WI38 (cell line): ENCODE results near the gene SCMH1.

ENCODE experiments used
- H3K4me3 ChIP-seq: 2 replicates; pipeline ENCODE4 v1.5.1; 2011; ENCODE audit warnings: low read depth, mild to moderate bottlenecking, control low read depth, low read length
- CTCF ChIP-seq: IDR thresholded peaks from 2 replicates; pipeline ENCODE4 v1.5.1; 2012; ENCODE audit warnings: low read depth, mild to moderate bottlenecking, control low read depth, low read length

Gene SCMH1

GRCh38 chr1:40981691-40982448 lies 260.2 kb downstream of the SCMH1 start:
- peak overlapping the region; percentile 74 for H3K4me3 ChIP-seq
- TF ChIP-seq CTCF = no peak

GRCh38 chr1:40980453-40981121 lies 261.5 kb downstream of the SCMH1 start:
- peak overlapping the region; percentile 74 for H3K4me3 ChIP-seq
- TF ChIP-seq CTCF = no peak

- H3K4me3 ChIP-seq = peak overlapping the region; percentile 74
- no peak for TF ChIP-seq CTCF
Measured at GRCh38 chr1:40980068-40980452, 262.0 kb downstream of the SCMH1 start.

GRCh38 chr1:40979241-40980067 lies 262.7 kb downstream of the SCMH1 start, which contains the start of gene CTPS1:
TSS of gene CTPS1 (plus strand) at chr1:40979696. CDS start at chr1:40983291, 3,595 bp downstream.
- peak within 1 kb of the TSS; percentile 74 for H3K4me3 ChIP-seq
- no peak for TF ChIP-seq CTCF

GRCh38 chr1:40978886-40979240 lies 263.2 kb downstream of the SCMH1 start:
- no peak for TF ChIP-seq CTCF
- peak overlapping the region; percentile 74 for H3K4me3 ChIP-seq

- no peak overlapping the region for H3K4me3 ChIP-seq
- TF ChIP-seq CTCF = no peak
Measured at GRCh38 chr1:40977716-40978115, 264.4 kb downstream of the SCMH1 start.
